Measurements from ENCODE around the gene XDH. TPM values are rescaled to one million over a fixed set of nuclear protein-coding genes. Genes with fewer than 3 reads are reported as not detected.

XDH gene
- total RNA-seq, 1 experiment from 2014 or later = 1.4 TPM

- Histone ChIP-seq H3K4me1 (0 out of 2 replicates have a peak, but pooled peaks cover 5% of the 10 kb centered on the region), H3K9me3 (peaks cover 6% of the 10 kb centered on the region; the same call in 1 of the 2 replicates), H3K27me3 (replicated peaks; ENCODE audit: control insufficient read depth, insufficient read depth, low read length) (no peaks in the 10 kb centered on the region), H3K4me3 (ENCODE audit: low read depth, low read length) (no peak overlapping the region), H3K36me3 (ENCODE audit: control insufficient read depth, insufficient read depth, low read length) (no peaks in the 10 kb centered on the region)
- POLR2A ChIA-PET = no interaction called here
- Mint-ChIP-seq H3K27ac (ENCODE audit: unreplicated experiment) (no peak overlapping the region), H3K4me3 (ENCODE audit: unreplicated experiment) (no peak overlapping the region), H3K27me3 (ENCODE audit: insufficient read depth, unreplicated experiment) (no peaks in the 10 kb centered on the region), H3K9me3 (ENCODE audit: unreplicated experiment) (peaks cover 11% of the 10 kb centered on the region), H3K36me3 (ENCODE audit: insufficient read depth, unreplicated experiment) (peaks cover 6% of the 10 kb centered on the region), H3K4me1 (ENCODE audit: low read depth, unreplicated experiment) (no peaks in the 10 kb centered on the region)
- no TSS peak for BruUV-seq (replicated peaks)
- DNase-seq = no peak
- CTCF ChIA-PET = no interaction called here
- TF ChIP-seq CTCF (IDR thresholded peaks at IDR 0.05; ENCODE audit: insufficient read depth in 1 of 2, low read depth in 1 of 2, low read length in 1 of 2, severe bottlenecking in 1 of 2, unreplicated experiment in 1 of 2) = no peak
- intact Hi-C loops (cut with micrococcal nuclease; ENCODE audit: unreplicated experiment) = no loop called here
Observed at GRCh38 chr2:31371691-31372090, 42.9 kb downstream of the XDH start.

GRCh38 chr2:31366733-31367132, 47.8 kb downstream of the XDH start:
- Histone ChIP-seq H3K4me3 (ENCODE audit: low read depth, low read length) (no peak overlapping the region), H3K9me3 (no peaks in the 10 kb centered on the region), H3K36me3 (ENCODE audit: control insufficient read depth, insufficient read depth, low read length) (no peaks in the 10 kb centered on the region), H3K27me3 (replicated peaks; ENCODE audit: control insufficient read depth, insufficient read depth, low read length) (no peaks in the 10 kb centered on the region), H3K4me1 (0 out of 2 replicates have a peak, but pooled peaks cover 5% of the 10 kb centered on the region)
- no peaks in the 10 kb centered on the region for H3K27me3 Mint-ChIP-seq (ENCODE audit: insufficient read depth, unreplicated experiment)
- H3K4me3 Mint-ChIP-seq (ENCODE audit: unreplicated experiment) = no peak overlapping the region
- ChIA-PET POLR2A (no interaction called here), CTCF (no interaction called here)
- H3K27ac Mint-ChIP-seq (ENCODE audit: unreplicated experiment) = no peak overlapping the region
- no peaks in the 10 kb centered on the region for H3K4me1 Mint-ChIP-seq (ENCODE audit: low read depth, unreplicated experiment)
- H3K36me3 Mint-ChIP-seq (ENCODE audit: insufficient read depth, unreplicated experiment) = peaks cover 6% of the 10 kb centered on the region
- intact Hi-C loops (cut with micrococcal nuclease; ENCODE audit: unreplicated experiment) = no loop called here
- BruUV-seq (replicated peaks) = no TSS peak
- no peak for TF ChIP-seq CTCF (IDR thresholded peaks at IDR 0.05; ENCODE audit: insufficient read depth in 1 of 2, low read depth in 1 of 2, low read length in 1 of 2, severe bottlenecking in 1 of 2, unreplicated experiment in 1 of 2)
- no peak for DNase-seq
- H3K9me3 Mint-ChIP-seq (ENCODE audit: unreplicated experiment) = no peaks in the 10 kb centered on the region

- Histone ChIP-seq H3K9me3 (no peaks in the 10 kb centered on the region), H3K4me3 (ENCODE audit: low read depth, low read length) (no peak overlapping the region), H3K27me3 (replicated peaks; ENCODE audit: control insufficient read depth, insufficient read depth, low read length) (no peaks in the 10 kb centered on the region), H3K4me1 (peaks cover 9% of the 10 kb centered on the region; the same call in 1 of the 2 replicates), H3K36me3 (ENCODE audit: control insufficient read depth, insufficient read depth, low read length) (no peaks in the 10 kb centered on the region)
- peaks cover 6% of the 10 kb centered on the region for H3K36me3 Mint-ChIP-seq (ENCODE audit: insufficient read depth, unreplicated experiment)
- TF ChIP-seq CTCF (IDR thresholded peaks at IDR 0.05; ENCODE audit: insufficient read depth in 1 of 2, low read depth in 1 of 2, low read length in 1 of 2, severe bottlenecking in 1 of 2, unreplicated experiment in 1 of 2) = no peak
- CTCF ChIA-PET = no interaction called here
- H3K4me1 Mint-ChIP-seq (ENCODE audit: low read depth, unreplicated experiment) = peaks cover 3% of the 10 kb centered on the region
- no peaks in the 10 kb centered on the region for H3K9me3 Mint-ChIP-seq (ENCODE audit: unreplicated experiment)
- H3K27me3 Mint-ChIP-seq (ENCODE audit: insufficient read depth, unreplicated experiment) = no peaks in the 10 kb centered on the region
- no peak for DNase-seq
- no TSS peak for BruUV-seq (replicated peaks)
- intact Hi-C loops (cut with micrococcal nuclease; ENCODE audit: unreplicated experiment) = no loop called here
- H3K27ac Mint-ChIP-seq (ENCODE audit: unreplicated experiment) = no peak overlapping the region
- H3K4me3 Mint-ChIP-seq (ENCODE audit: unreplicated experiment) = no peak overlapping the region
- POLR2A ChIA-PET = no interaction called here
Observed at GRCh38 chr2:31365834-31366505, 48.6 kb downstream of the XDH start.
